DMS153 treated with DMSO at 0.1 percent for 48 hours (cell line): ENCODE measurements around the gene CLVS2.
A peak's percentile ranks its signal among the peaks of the same experiment; 100 is the strongest.

Source experiments
- DNase-seq: peaks from one replicate; lab custom pipeline; 2025; ENCODE audit not compliant: unreplicated experiment; lab: John Stamatoyannopoulos, UW

CLVS2 gene

GRCh38 chr6:122995921-122996793 is at the start of gene CLVS2:
Gene CLVS2, plus strand, starts transcription at chr6:122996235. Its CDS starts 1,543 bp downstream, at chr6:122997778.
- peak; percentile 8 for DNase-seq

GRCh38 chr6:122947355-122947754 is 48.7 kb upstream of the CLVS2 start:
- DNase-seq, result no peak

- DNase-seq, result no peak
These were observed 42.3 kb upstream of the CLVS2 start for GRCh38 chr6:122953766-122954165.

- no peak for DNase-seq
These were observed 39.7 kb upstream of the CLVS2 start for GRCh38 chr6:122956376-122956775.

- no peak for DNase-seq
These were observed 33.9 kb upstream of the CLVS2 start for GRCh38 chr6:122962000-122962624.

- no peak for DNase-seq
These were observed 26.0 kb upstream of the CLVS2 start for GRCh38 chr6:122969999-122970533.

- no peak for DNase-seq
These were observed 18.9 kb upstream of the CLVS2 start for GRCh38 chr6:122977180-122977579.

- no peak for DNase-seq
These were observed 11.6 kb upstream of the CLVS2 start for GRCh38 chr6:122984393-122984792.

GRCh38 chr6:122994256-122994655 is 1.8 kb upstream of the CLVS2 start:
- no peak for DNase-seq

- no peak for DNase-seq
These were observed 915 bp downstream of the CLVS2 start for GRCh38 chr6:122996794-122997505.

- no peak for DNase-seq
These were observed 1.6 kb downstream of the CLVS2 start for GRCh38 chr6:122997541-122998150.

- no peak for DNase-seq
These were observed 2.5 kb downstream of the CLVS2 start for GRCh38 chr6:122998403-122998975.

- no peak for DNase-seq
These were observed 4.3 kb downstream of the CLVS2 start for GRCh38 chr6:123000244-123000770.

GRCh38 chr6:123001540-123001939 is 5.5 kb downstream of the CLVS2 start:
- DNase-seq, result no peak

- no peak for DNase-seq
These were observed 11.8 kb downstream of the CLVS2 start for GRCh38 chr6:123007885-123008284.

- no peak for DNase-seq
These were observed 13.0 kb downstream of the CLVS2 start for GRCh38 chr6:123009059-123009458.

- DNase-seq, result no peak
These were observed 18.8 kb downstream of the CLVS2 start for GRCh38 chr6:123014835-123015234.

- DNase-seq, result no peak
These were observed 20.5 kb downstream of the CLVS2 start for GRCh38 chr6:123016431-123017103.

- DNase-seq, result no peak
These were observed 21.2 kb downstream of the CLVS2 start for GRCh38 chr6:123017104-123017682.

- DNase-seq, result no peak
These were observed 26.9 kb downstream of the CLVS2 start for GRCh38 chr6:123022975-123023374.
